WTC11 (cell line): ENCODE measurements around the gene PELI3. TPM values are rescaled to one million over a fixed set of nuclear protein-coding genes. Genes with fewer than 3 reads are reported as not detected.

Experiments
- ATAC-seq: fragments of 200-7000 bp; cut with Tn5 transposase; 2 replicates; pipeline ENCODE4 v1.10.0; 2021; ENCODE audit warnings: mild to moderate bottlenecking, moderate library complexity
- CTCF ChIA-PET: fragments of 300-600 bp; sonication (Branson Sonifier 250); formaldehyde crosslinking; loops from one replicate; lab custom pipeline; 2021; ENCODE audit warnings: antibody characterized with exemption; lab: Charles Lee
- POLR2A ChIA-PET: fragments of 350-600 bp; sonication (Branson Sonifier 250); formaldehyde crosslinking; loops from one replicate; lab custom pipeline; 2021; ENCODE audit warnings: antibody characterized with exemption; lab: Charles Lee
- DNase-seq: peaks from one replicate; pipeline ENCODE4 v3.0.0; 2021; ENCODE audit warnings: low spot score
- H3K27ac Mint-ChIP-seq: 2 replicates; pipeline ENCODE4 v1.8.0; 2021; ENCODE audit warnings: mixed read lengths
- H3K27me3 Mint-ChIP-seq: 2 replicates; pipeline ENCODE4 v1.8.0; 2021; ENCODE audit warnings: low read depth, mild to moderate bottlenecking, moderate library complexity, mixed read lengths
- H3K36me3 Mint-ChIP-seq: 2 replicates; pipeline ENCODE4 v1.8.0; 2021; ENCODE audit warnings: mixed read lengths
- H3K4me1 Mint-ChIP-seq: 2 replicates; pipeline ENCODE4 v1.8.0; 2022; ENCODE audit warnings: mixed read lengths
- H3K4me3 Mint-ChIP-seq: 2 replicates; pipeline ENCODE4 v1.8.0; 2021; ENCODE audit warnings: mild to moderate bottlenecking, moderate library complexity, mixed read lengths
- H3K9me3 Mint-ChIP-seq: 2 replicates; pipeline ENCODE4 v1.8.0; 2021; ENCODE audit warnings: mixed read lengths
- CTCF ChIP-seq: fragments of 200-600 bp; IDR thresholded peaks from 2 replicates; pipeline ENCODE4 v1.8.0; 2022; ENCODE audit warnings: antibody characterized with exemption
- E2F5 ChIP-seq: sonication (generic); formaldehyde crosslinking; IDR thresholded peaks from 2 replicates; pipeline ENCODE4 v1.8.1; 2022; ENCODE audit warnings: mild to moderate bottlenecking, moderate library complexity, missing genetic modification reagents
- ESRRA ChIP-seq: sonication (generic); formaldehyde crosslinking; IDR thresholded peaks from 2 replicates; pipeline ENCODE4 v1.8.1; 2022; ENCODE audit warnings: mild to moderate bottlenecking, missing genetic modification reagents, borderline replicate concordance
- ETV6 ChIP-seq: sonication (generic); formaldehyde crosslinking; IDR thresholded peaks from 2 replicates; pipeline ENCODE4 v1.8.1; 2022; ENCODE audit warnings: mild to moderate bottlenecking, missing genetic modification reagents
- FOXK1 ChIP-seq: sonication (generic); formaldehyde crosslinking; IDR thresholded peaks from 2 replicates; pipeline ENCODE4 v1.8.0; 2022; ENCODE audit warnings: mild to moderate bottlenecking, moderate library complexity, missing genetic modification reagents
- FOXP1 ChIP-seq: sonication (generic); formaldehyde crosslinking; IDR thresholded peaks from 2 replicates; pipeline ENCODE4 v1.8.0; 2022; ENCODE audit warnings: missing genetic modification reagents, mild to moderate bottlenecking, moderate library complexity, borderline replicate concordance
- FOXP4 ChIP-seq: sonication (generic); formaldehyde crosslinking; IDR thresholded peaks from 2 replicates; pipeline ENCODE4 v1.8.0; 2022; ENCODE audit warnings: mild to moderate bottlenecking, missing genetic modification reagents
- GABPB1 ChIP-seq: sonication (generic); formaldehyde crosslinking; IDR thresholded peaks from 2 replicates; pipeline ENCODE4 v1.8.1; 2023; ENCODE audit warnings: mild to moderate bottlenecking, missing genetic modification reagents
- IRF1 ChIP-seq: sonication (generic); formaldehyde crosslinking; IDR thresholded peaks from 2 replicates; pipeline ENCODE4 v1.8.0; 2023; ENCODE audit warnings: missing genetic modification reagents
- KAT7 ChIP-seq: sonication (generic); formaldehyde crosslinking; IDR thresholded peaks from 2 replicates; pipeline ENCODE4 v1.8.1; 2023; ENCODE audit warnings: missing genetic modification reagents, mild to moderate bottlenecking, borderline replicate concordance
- MXD4 ChIP-seq: fragments of 250-450 bp; sonication (Bioruptor Pico); IDR thresholded peaks from 2 replicates; pipeline ENCODE4 v1.8.0; 2021; ENCODE audit warnings: mild to moderate bottlenecking, moderate library complexity, borderline replicate concordance
- MYBL2 ChIP-seq: sonication (generic); formaldehyde crosslinking; IDR thresholded peaks from 2 replicates; pipeline ENCODE4 v1.8.1; 2023; ENCODE audit warnings: mild to moderate bottlenecking, moderate library complexity, missing genetic modification reagents
- NFATC4 ChIP-seq: fragments of 250-450 bp; sonication (Bioruptor Pico); IDR thresholded peaks from 2 replicates; pipeline ENCODE4 v1.9.0; 2021; ENCODE audit warnings: mild to moderate bottlenecking
- NFE2L1 ChIP-seq: sonication (generic); formaldehyde crosslinking; IDR thresholded peaks from 2 replicates; pipeline ENCODE4 v1.8.1; 2023; ENCODE audit warnings: missing genetic modification reagents
- NFYB ChIP-seq: sonication (generic); formaldehyde crosslinking; conservative IDR thresholded peaks from 2 replicates; pipeline ENCODE4 v1.8.0; 2022; ENCODE audit warnings: low read depth, missing genetic modification reagents
- NR1H2 ChIP-seq: sonication (generic); formaldehyde crosslinking; IDR thresholded peaks from 2 replicates; pipeline ENCODE4 v1.9.0; 2021; ENCODE audit warnings: mild to moderate bottlenecking, moderate library complexity, missing genetic modification reagents
- PREB ChIP-seq: sonication (generic); formaldehyde crosslinking; IDR thresholded peaks from 2 replicates; pipeline ENCODE4 v1.8.1; 2022; ENCODE audit warnings: mild to moderate bottlenecking, missing genetic modification reagents, moderate library complexity, borderline replicate concordance
- RORB ChIP-seq: fragments of 250-450 bp; sonication (Bioruptor Pico); IDR thresholded peaks from 2 replicates; pipeline ENCODE4 v1.9.0; 2021; ENCODE audit warnings: mild to moderate bottlenecking
- TEAD1 ChIP-seq: sonication (generic); formaldehyde crosslinking; IDR thresholded peaks from 2 replicates; pipeline ENCODE4 v1.8.0; 2022; ENCODE audit warnings: mild to moderate bottlenecking, missing genetic modification reagents
- USF1 ChIP-seq: sonication (generic); formaldehyde crosslinking; IDR thresholded peaks from 2 replicates; pipeline ENCODE4 v1.8.0; 2022; ENCODE audit warnings: mild to moderate bottlenecking, missing genetic modification reagents
- USF2 ChIP-seq: sonication (generic); formaldehyde crosslinking; IDR thresholded peaks from 2 replicates; pipeline ENCODE4 v1.8.1; 2023; ENCODE audit warnings: mild to moderate bottlenecking, missing genetic modification reagents, moderate library complexity
- ZBTB43 ChIP-seq: sonication (generic); formaldehyde crosslinking; IDR thresholded peaks from 2 replicates; pipeline ENCODE4 v1.8.1; 2023; ENCODE audit warnings: mild to moderate bottlenecking, missing genetic modification reagents
- ZNF219 ChIP-seq: sonication (generic); formaldehyde crosslinking; IDR thresholded peaks from 2 replicates; pipeline ENCODE4 v1.8.0; 2023; ENCODE audit warnings: missing genetic modification reagents, mild to moderate bottlenecking, borderline replicate concordance
- ZNF232 ChIP-seq: sonication (generic); formaldehyde crosslinking; IDR thresholded peaks from 2 replicates; pipeline ENCODE4 v1.8.0; 2022; ENCODE audit warnings: mild to moderate bottlenecking, missing genetic modification reagents
- total RNA-seq: library from RNA; stranded (reverse); gene quantifications from 3 replicates; pipeline ENCODE4 v1.2.3, GENCODE V29; 2021

The PELI3 gene
- total RNA-seq, 1 experiment from 2014 or later, result 7.8 TPM

- ChIA-PET POLR2A (interaction anchor here (0.8 to 1.2 kb wide), 4 partner anchors 9 to 168 kb away, joined by 3 to 4 read pairs (median 3); partner anchors contain the start of genes ACTN3 and RBM4), CTCF (interaction anchor here (0.8 to 3.6 kb wide), 6 partner anchors 19 to 168 kb away, joined by 3 to 17 read pairs (median 4); partner anchors contain the start of genes DPP3, MRPL11 and RBM4B)
- peaks cover 3% of the 10 kb centered on the region; the same call in 1 of the 2 replicates for H3K36me3 Mint-ChIP-seq
- H3K27ac Mint-ChIP-seq, result peak within 1 kb of the TSS; percentile 80
- no peaks in the 10 kb centered on the region for H3K27me3 Mint-ChIP-seq
- peak within 1 kb of the TSS; percentile 99 for H3K4me3 Mint-ChIP-seq
- no peaks in the 10 kb centered on the region for H3K9me3 Mint-ChIP-seq
- ATAC-seq, result peak; percentile 97
- peaks cover 7% of the 10 kb centered on the region for H3K4me1 Mint-ChIP-seq
- peak; percentile 89 for DNase-seq
- no peak for TF ChIP-seq USF2
- TF ChIP-seq ZNF219, result no peak
- no peak for TF ChIP-seq IRF1 (CRISPR knock-in tag)
- TF ChIP-seq PREB (CRISPR knock-in tag), result no peak
- peak; percentile 66 for TF ChIP-seq FOXP4 (CRISPR knock-in tag)
- TF ChIP-seq KAT7 (CRISPR knock-in tag), result peak; percentile 73; the same call in 1 of the 2 replicates
- no peak for TF ChIP-seq NR1H2
- no peak for TF ChIP-seq NFATC4
- 0 out of 2 replicates have a peak, but pooled peaks have one; percentile 45 for TF ChIP-seq MYBL2 (CRISPR knock-in tag)
- peak; percentile 72; the same call in 1 of the 2 replicates for TF ChIP-seq FOXP1
- 0 out of 2 replicates have a peak, but pooled peaks have one; percentile 48 for TF ChIP-seq ZBTB43
- TF ChIP-seq ZNF232 (CRISPR knock-in tag), result 0 out of 2 replicates have a peak, but pooled peaks have one; percentile 17
- no peak for TF ChIP-seq RORB (CRISPR knock-in tag)
- TF ChIP-seq E2F5 (CRISPR knock-in tag), result no peak; the same call in 1 of the 2 replicates
- TF ChIP-seq TEAD1 (CRISPR knock-in tag), result peak; percentile 94; the same call in 1 of the 2 replicates
- peak; percentile 66 for TF ChIP-seq GABPB1 (CRISPR knock-in tag)
- TF ChIP-seq FOXK1, result peak; percentile 81
- TF ChIP-seq NFE2L1 (CRISPR knock-in tag), result peak; percentile 78; the same call in 1 of the 2 replicates
- TF ChIP-seq CTCF, result no peak
- peak; percentile 35; the same call in 1 of the 2 replicates for TF ChIP-seq NFYB (CRISPR knock-in tag)
- TF ChIP-seq ESRRA (CRISPR knock-in tag), result no peak
- TF ChIP-seq MXD4 (CRISPR knock-in tag), result no peak
- TF ChIP-seq ETV6, result peak; percentile 92
- 0 out of 2 replicates have a peak, but pooled peaks have one; percentile 29 for TF ChIP-seq USF1 (CRISPR knock-in tag)
Observed at GRCh38 chr11:66510271-66510989, 43.7 kb downstream of the PELI3 start, which contains the start of gene BBS1. TSS of gene BBS1 (plus strand) at chr11:66510635. CDS start at chr11:66510660, 25 bp downstream.
